HUES6 (cell line): Measurements from ENCODE around the gene CHL1.

ENCODE experiments used
- H3K27ac ChIP-seq: 2 replicates; pipeline ENCODE4 v1.7.0; 2013; ENCODE audit warnings: low read depth, mild to moderate bottlenecking, low read length, inconsistent platforms
- H3K27me3 ChIP-seq: 2 replicates; pipeline ENCODE4 v1.6.1; 2013; ENCODE audit warnings: low read length; ENCODE audit not compliant: control insufficient read depth, insufficient read depth
- H3K36me3 ChIP-seq: 2 replicates; pipeline ENCODE4 v1.6.1; 2013; ENCODE audit warnings: low read length; ENCODE audit not compliant: control insufficient read depth, insufficient read depth
- H3K4me1 ChIP-seq: 2 replicates; pipeline ENCODE4 v1.6.1; 2013; ENCODE audit warnings: low read length; ENCODE audit not compliant: control insufficient read depth, insufficient read depth
- H3K4me3 ChIP-seq: 2 replicates; pipeline ENCODE4 v1.5.1; 2013; ENCODE audit warnings: low read depth, low read length
- H3K9ac ChIP-seq: one replicate; pipeline ENCODE4 v1.6.1; 2013; ENCODE audit warnings: mild to moderate bottlenecking, low read length
- H3K9me3 ChIP-seq: 2 replicates; pipeline ENCODE4 v1.6.1; 2013; ENCODE audit warnings: low read depth, low read length; ENCODE audit not compliant: control insufficient read depth, insufficient read depth

CHL1 gene

DNA sequence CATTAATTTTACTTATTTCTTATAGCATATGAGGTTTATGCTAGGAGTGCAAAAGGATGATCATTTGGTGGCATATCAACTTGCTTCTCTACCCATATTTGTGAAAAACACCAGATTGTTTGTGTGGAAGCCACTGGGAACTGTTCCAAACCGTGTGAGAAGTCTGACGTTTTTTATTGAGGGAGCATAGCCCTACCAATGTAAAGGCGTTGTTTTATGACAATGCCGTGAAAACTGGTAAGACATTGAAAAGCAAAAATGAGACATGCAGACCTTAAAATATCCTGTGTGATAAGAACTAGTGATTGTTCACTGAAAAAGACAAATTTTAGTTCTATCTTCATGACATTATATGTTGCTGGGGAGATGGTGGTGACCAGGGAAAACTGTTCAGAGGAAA lies 87.8 kb downstream of the CHL1 start:
- no peak overlapping the region for H3K9ac ChIP-seq

DNA sequence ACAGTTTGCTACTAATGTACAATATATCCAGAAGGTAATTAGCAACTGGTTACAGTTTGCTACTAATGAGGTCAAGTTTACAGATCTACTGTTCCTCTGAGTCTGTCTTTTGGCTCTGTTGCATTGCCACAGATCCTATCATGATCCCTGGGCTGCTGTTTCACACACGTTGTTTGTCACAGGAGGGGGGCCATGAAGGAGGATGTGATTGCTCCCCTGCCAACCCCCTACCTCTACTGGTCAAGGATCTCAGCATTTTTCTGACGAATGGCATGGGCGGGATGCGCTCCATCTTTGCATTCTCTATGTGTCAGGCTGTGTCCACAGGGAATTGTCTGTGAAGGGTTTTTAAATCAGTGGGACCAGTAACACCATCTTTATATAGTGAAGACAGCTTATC lies 91.9 kb downstream of the CHL1 start:
- Histone ChIP-seq H3K9ac (no peak overlapping the region), H3K27ac (no peak overlapping the region), H3K4me1 (no peaks in the 10 kb centered on the region), H3K9me3 (no peaks in the 10 kb centered on the region), H3K27me3 (no peaks in the 10 kb centered on the region), H3K36me3 (no peaks in the 10 kb centered on the region), H3K4me3 (no peak overlapping the region)

More for the DNA sequence above, 87.8 kb downstream of the CHL1 start:
- Histone ChIP-seq H3K9me3 (no peaks in the 10 kb centered on the region), H3K4me1 (no peaks in the 10 kb centered on the region), H3K27me3 (no peaks in the 10 kb centered on the region), H3K27ac (no peak overlapping the region), H3K36me3 (no peaks in the 10 kb centered on the region), H3K4me3 (no peak overlapping the region)

DNA sequence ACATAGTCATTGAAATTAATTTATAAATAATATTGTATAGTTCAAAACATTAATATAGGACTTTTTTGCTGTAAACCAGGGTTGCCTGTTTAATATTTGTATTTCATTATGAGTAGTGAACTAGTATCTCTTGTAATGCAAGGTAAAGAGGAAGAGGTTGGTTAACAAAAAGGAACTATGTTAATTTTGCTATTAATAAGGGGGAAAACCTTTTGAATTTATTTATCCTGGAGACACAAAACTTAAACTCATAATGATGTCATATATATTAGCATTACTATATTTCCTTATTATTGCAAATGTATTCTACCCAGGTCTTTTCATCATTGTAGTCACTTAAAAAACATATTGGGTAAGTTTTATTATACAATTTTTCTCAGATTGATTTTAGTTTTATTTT lies 94.5 kb downstream of the CHL1 start:
- no peak overlapping the region for H3K4me3 ChIP-seq
- H3K36me3 ChIP-seq: no peaks in the 10 kb centered on the region
- H3K27ac ChIP-seq: no peak overlapping the region
- H3K27me3 ChIP-seq: no peaks in the 10 kb centered on the region
- no peak overlapping the region for H3K9ac ChIP-seq
- no peaks in the 10 kb centered on the region for H3K9me3 ChIP-seq
- no peaks in the 10 kb centered on the region for H3K4me1 ChIP-seq

DNA sequence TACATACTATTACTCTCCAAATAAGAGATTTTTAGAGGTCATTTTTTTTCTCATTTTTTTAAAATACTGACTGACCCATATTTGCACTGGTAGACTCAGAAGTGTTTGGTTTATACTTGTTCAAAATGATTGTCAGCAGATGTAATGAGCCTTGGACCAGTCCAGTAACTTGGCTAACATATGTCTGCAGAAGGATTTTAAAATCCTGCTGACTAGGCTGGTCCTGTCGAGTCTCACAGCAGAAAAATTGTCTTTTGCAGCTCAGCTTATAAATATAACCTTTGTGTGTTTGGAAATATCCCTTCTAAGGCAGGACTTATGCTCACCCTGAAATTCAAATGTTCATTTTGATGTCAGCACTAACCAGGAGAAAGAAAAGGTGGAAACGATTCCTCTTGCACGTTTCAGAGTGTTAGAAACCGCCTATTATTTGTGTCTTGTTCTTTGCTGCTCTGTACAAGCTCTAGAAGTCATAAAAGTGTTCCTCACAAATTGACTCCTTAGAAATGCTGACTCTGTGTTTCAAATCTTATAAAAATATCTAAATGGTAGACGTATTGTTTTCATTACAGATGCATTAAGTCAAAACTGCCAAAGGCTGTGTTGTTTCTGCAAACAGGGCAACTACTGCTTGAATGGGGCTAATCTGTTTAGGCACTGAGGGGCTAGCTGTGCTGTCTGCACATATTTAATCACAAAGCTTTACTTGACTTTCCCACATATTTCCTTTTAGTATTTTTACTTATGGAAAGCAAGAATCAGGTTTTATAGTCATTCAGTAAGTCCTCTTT lies 95.3 kb downstream of the CHL1 start:
- no peaks in the 10 kb centered on the region for H3K36me3 ChIP-seq
- no peak overlapping the region for H3K9ac ChIP-seq
- no peaks in the 10 kb centered on the region for H3K9me3 ChIP-seq
- H3K27ac ChIP-seq: no peak overlapping the region
- H3K27me3 ChIP-seq: no peaks in the 10 kb centered on the region
- no peak overlapping the region for H3K4me3 ChIP-seq
- H3K4me1 ChIP-seq: no peaks in the 10 kb centered on the region

DNA sequence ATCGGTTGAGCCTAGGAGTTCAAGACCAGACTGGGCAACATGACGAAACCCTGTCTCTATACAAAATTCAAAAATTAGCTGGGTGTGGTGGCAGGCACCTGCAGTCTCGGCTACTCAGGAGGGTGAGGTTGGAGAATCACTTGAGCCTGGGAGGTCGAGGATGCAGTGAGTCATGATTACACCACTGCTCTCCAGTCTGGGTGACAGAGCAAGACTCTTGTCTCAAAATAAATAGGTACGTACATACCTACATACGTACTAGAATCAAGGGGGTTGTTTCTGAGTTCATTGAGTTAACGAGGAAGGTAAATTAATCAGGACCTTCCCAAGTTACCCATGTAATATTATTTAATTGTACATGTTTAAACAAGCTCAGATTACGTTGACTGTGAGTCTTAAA lies 97.5 kb downstream of the CHL1 start:
- Histone ChIP-seq H3K9ac (no peak overlapping the region), H3K36me3 (no peaks in the 10 kb centered on the region), H3K9me3 (no peaks in the 10 kb centered on the region), H3K27me3 (no peaks in the 10 kb centered on the region), H3K4me3 (no peak overlapping the region), H3K27ac (no peak overlapping the region), H3K4me1 (no peaks in the 10 kb centered on the region)

DNA sequence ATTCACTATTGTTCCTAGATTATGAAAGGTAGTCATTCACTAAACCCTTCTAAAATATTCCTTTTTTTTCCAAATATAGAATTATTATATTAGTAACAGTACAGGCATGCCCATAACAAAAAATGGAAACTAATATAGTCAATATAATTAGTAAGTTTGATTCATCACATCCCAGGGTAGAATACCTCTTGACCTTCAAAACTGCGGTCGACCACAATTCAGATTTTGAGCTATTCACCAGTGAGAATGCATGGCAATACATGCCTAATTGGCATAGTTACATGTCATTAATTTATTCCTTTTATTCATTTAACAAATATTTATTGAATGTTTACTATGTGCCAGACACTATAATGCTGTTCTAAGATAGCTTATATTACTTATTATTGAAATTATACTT lies 98.0 kb downstream of the CHL1 start:
- Histone ChIP-seq H3K4me1 (no peaks in the 10 kb centered on the region), H3K36me3 (no peaks in the 10 kb centered on the region), H3K4me3 (no peak overlapping the region), H3K27ac (no peak overlapping the region), H3K27me3 (no peaks in the 10 kb centered on the region), H3K9ac (no peak overlapping the region), H3K9me3 (no peaks in the 10 kb centered on the region)

DNA sequence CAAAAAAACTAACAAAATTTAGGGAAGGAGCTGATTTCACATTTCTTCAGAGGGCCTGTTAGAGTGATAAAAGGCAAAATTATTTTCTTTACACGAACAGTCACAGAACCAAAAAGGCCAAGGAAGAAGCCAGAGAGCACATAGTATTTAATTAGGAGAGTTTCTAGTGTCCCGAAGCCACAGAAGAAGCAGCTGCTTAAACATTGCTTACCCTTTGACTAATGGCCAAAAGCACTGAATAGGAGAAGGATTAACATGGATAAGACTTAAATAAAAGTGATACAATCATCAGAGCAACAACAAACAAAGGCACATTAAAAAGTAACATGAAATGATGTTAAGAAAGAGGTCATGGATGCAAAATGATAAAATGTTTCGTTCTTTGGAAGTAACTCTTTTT lies 98.6 kb downstream of the CHL1 start:
- Histone ChIP-seq H3K4me1 (no peaks in the 10 kb centered on the region), H3K4me3 (no peak overlapping the region), H3K27ac (no peak overlapping the region), H3K9me3 (no peaks in the 10 kb centered on the region), H3K27me3 (no peaks in the 10 kb centered on the region), H3K9ac (no peak overlapping the region), H3K36me3 (no peaks in the 10 kb centered on the region)

DNA sequence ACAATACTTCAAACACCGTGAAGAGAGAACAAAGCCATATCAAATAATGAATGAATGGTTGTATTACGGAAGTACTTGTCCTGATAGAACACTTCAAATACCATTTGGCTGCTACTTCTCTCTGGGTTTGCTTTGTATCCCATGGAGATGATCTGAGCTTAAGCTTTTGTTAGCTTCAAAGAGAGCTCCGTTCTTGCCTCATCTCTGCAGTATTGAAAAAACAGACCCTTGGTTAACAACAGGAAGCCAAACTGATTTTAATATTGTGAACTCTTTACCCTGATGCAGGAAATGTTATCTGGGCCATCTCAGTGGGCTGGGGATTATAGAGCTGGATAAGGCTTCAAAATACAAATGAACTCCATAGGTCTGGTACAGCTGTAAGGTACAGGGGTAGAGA lies 101.0 kb downstream of the CHL1 start:
- no peaks in the 10 kb centered on the region for H3K4me1 ChIP-seq
- H3K27ac ChIP-seq: no peak overlapping the region
- no peaks in the 10 kb centered on the region for H3K36me3 ChIP-seq
- H3K9ac ChIP-seq: no peak overlapping the region
- H3K9me3 ChIP-seq: no peaks in the 10 kb centered on the region
- no peaks in the 10 kb centered on the region for H3K27me3 ChIP-seq
- no peak overlapping the region for H3K4me3 ChIP-seq

DNA sequence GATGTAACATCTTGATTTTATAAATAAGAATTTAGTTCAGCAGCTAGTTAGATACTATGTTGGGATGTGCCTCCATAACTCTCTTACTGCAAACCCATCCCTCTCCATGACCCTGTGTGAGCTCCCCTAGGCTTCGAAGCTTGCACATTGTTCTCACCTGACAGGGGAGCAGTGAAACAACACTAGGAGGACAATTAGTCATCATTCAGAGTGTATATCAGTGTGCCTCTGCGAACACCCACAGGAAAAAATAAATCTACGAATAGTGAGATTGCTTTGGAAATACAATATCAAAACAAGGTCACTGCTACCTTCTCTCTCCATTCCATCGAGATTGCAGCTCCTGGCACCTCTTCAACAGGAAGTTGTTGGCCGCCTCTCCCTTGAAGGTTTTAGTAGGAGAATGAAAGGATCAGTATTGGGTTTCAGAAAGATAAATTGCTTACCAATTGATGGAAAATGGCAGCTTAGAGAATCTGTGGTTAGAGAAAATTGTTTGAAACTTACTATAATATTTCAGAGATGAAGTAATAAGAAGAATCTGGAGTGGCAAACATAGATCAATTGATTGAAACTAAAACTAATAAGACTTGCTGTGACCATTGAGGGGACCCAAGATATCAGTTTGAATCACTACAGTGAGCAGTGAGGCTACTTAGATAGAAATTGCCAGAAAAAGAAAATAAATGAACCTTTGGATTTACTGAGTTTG lies 103.2 kb downstream of the CHL1 start:
- no peaks in the 10 kb centered on the region for H3K36me3 ChIP-seq
- no peaks in the 10 kb centered on the region for H3K9me3 ChIP-seq
- no peak overlapping the region for H3K27ac ChIP-seq
- no peaks in the 10 kb centered on the region for H3K4me1 ChIP-seq
- no peak overlapping the region for H3K4me3 ChIP-seq
- H3K27me3 ChIP-seq: no peaks in the 10 kb centered on the region
- no peak overlapping the region for H3K9ac ChIP-seq

DNA sequence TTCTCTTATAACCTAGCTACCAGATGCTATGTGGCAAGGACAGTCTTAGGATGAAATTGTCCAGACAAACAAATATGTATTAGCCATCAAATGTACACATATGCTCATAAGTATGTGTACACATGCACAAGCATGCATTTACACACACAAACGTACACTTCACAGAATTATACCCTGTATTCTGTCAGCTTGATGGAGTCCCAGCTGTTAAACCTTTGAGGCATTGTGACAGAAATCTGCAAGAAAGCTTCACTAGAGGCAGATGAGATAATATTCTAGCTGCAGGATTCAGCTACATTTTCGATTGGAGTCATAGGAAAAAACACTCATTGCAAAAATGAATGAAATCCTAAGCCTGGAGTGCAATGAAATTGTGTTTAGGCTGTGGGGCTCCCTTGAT lies 110.6 kb downstream of the CHL1 start:
- no peak overlapping the region for H3K4me3 ChIP-seq
- H3K9ac ChIP-seq: no peak overlapping the region
- H3K27me3 ChIP-seq: no peaks in the 10 kb centered on the region
- no peaks in the 10 kb centered on the region for H3K4me1 ChIP-seq
- no peaks in the 10 kb centered on the region for H3K36me3 ChIP-seq
- H3K27ac ChIP-seq: no peak overlapping the region
- H3K9me3 ChIP-seq: no peaks in the 10 kb centered on the region

DNA sequence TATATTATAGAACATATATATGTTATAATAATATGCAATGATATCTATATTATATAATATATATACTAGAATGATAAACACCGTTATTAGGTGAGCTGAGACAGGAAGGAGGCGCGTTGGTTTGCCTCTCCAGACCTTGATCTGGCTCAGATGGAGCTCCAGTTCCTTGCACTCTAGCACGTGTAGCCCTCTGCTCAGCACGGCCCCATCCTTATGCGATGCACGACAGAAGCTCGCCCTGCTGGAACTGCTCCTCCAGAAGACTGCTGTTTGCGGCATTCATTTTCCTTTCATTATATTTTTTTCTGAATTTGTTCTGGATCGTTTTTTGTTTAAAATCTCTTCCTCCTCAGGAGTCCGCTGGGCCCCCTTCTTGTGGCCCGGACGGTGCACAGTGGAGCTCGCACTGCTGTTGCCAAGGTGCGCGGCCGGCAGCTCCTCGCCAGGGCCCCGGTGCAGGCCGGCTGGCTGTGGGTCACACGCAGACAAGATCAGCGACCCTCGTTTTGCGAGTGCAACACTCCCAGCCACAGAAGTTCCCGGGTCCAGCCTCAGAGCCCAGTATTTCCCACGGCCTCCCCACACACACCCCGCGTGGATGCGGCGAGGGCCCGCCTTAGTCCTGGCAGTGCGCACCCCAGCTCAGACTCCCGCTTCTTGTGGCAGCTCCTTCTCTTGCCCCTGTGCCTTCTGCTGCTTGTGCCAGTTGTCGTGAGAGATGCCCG lies 112.2 kb downstream of the CHL1 start:
- Histone ChIP-seq H3K4me3 (no peak overlapping the region), H3K9ac (no peak overlapping the region), H3K4me1 (no peaks in the 10 kb centered on the region), H3K27ac (no peak overlapping the region), H3K27me3 (no peaks in the 10 kb centered on the region), H3K36me3 (no peaks in the 10 kb centered on the region), H3K9me3 (no peaks in the 10 kb centered on the region)
